ENCODE results near the gene PCNX1. TPM values are rescaled to one million over a fixed set of nuclear protein-coding genes. Genes with fewer than 3 reads are reported as not detected.

The PCNX1 gene
- polyA plus RNA-seq, 1 donor = 25.6 TPM

GRCh38 chr14:70889555-70889954, 17.7 kb upstream of the PCNX1 start:
- no peak for DNase-seq

- no peak for DNase-seq
Measured at GRCh38 chr14:70890826-70891659, 16.2 kb upstream of the PCNX1 start.

DNA sequence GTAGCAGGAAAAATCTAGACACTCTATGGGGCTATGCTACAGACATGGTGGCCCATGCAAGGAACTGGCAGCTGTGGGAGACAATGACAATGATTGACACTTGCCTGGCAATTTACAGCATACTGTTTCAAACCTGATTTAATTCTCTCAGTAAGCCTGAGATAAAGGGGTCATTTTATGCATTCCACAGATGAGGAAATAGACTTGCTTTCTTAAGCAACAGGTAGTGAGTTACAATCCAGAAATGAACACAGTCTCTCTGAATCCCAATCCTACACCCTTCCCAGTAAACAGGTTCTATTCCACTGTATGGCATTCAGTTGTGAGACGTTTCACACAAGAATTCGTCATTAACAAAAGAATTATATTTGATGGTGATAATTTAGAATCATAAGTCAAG, 15.5 kb upstream of the PCNX1 start:
- no peak for DNase-seq

DNA sequence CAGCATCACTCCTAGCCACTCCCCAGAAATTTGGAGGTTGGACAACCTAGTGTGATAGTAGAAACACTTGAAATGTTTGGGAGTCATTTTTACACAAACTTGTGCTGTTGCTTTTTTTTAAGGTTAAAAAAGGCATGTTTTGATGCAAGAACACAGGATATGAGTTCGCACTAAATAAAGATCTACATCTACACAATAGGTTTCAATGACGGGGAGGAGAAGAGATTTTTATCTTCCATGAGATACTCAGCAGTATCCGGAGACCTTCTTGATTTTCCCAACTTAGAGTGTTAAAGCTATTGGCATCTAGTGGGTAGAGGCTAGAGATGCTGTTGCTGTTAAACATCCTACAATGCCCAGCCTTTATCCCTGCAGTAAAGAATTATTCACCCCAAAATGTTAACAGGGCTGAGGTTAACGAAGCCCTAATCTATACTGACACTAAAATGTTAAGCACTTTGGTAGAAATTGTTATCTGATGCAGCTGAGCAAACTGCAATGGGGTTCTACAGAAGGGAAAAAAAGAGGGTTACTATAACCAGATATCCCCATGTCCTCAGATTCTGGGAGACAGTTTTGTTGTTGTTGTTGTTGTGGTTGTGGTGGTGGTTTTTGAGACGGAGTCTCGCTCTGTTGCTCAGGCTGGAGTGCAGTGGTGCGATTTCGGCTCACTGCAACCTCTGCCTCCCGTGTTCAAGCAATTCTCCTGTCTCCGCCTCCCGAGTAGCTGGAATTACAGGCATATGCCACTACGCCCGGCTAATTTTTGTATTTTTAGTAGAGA, 14.0 kb upstream of the PCNX1 start:
- DNase-seq = no peak

DNA sequence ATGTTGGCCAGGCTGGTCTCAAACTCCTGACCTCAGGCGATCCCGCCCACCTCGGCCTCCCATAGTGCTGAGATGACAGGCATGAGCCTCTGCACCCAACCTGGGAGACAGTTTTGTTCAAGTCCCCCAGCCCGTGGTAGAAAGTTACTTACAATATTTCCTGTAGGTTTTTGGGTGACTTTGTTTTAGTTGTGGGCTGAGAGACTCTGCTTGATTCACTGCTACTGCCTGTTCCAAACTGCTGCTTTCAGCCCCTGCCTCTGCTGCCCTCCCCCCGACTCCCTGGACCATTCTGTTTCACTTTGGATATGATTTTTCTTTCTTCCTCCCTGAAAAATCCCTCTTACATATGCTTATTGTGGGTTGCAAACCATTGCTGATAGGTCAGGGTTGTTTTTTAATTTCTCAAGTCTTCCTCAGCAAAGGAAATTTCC, 13.4 kb upstream of the PCNX1 start:
- no peak for DNase-seq

DNA sequence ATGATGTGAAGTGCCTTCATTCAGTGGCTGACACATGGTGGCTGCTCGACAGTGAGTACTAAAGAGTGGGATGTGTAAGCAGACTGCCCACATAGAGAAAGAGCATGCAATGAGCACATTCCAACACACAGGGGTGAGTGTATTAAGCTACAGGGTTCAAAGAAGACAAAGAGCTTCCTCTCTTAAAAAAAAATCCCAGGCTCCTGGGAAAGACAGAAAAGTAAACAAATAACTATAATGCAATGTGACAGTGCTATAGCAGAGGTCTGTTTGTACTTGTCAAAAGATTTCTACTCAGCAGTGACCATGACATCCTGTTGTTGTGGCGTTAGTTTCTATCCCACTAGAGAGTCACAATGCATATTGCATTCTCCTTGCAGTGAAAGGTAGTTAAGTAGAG, 12.4 kb upstream of the PCNX1 start:
- DNase-seq = no peak

GRCh38 chr14:70896317-70896716, 10.9 kb upstream of the PCNX1 start:
- DNase-seq = no peak

GRCh38 chr14:70896981-70897380, 10.3 kb upstream of the PCNX1 start:
- no peak for DNase-seq

DNA sequence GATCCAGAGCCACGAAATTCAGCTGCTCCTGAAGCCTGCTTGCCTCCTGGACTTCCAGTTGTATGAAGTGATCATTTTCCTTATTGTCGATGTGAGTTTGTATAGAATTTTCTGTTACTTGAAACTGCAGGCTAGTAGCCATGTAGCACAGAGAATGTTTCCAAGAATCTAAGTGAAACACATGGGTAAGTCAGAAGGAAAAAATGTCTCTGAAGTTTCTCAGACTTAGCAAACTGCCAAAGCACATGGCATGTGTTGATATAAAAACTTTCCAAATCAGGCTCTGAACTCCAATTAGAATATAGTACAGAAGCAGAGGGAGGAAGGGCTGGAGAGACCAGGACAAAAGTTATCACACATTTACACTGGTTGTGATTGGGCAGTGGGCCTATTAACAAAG, 9.8 kb upstream of the PCNX1 start:
- DNase-seq = peak; percentile 68

DNA sequence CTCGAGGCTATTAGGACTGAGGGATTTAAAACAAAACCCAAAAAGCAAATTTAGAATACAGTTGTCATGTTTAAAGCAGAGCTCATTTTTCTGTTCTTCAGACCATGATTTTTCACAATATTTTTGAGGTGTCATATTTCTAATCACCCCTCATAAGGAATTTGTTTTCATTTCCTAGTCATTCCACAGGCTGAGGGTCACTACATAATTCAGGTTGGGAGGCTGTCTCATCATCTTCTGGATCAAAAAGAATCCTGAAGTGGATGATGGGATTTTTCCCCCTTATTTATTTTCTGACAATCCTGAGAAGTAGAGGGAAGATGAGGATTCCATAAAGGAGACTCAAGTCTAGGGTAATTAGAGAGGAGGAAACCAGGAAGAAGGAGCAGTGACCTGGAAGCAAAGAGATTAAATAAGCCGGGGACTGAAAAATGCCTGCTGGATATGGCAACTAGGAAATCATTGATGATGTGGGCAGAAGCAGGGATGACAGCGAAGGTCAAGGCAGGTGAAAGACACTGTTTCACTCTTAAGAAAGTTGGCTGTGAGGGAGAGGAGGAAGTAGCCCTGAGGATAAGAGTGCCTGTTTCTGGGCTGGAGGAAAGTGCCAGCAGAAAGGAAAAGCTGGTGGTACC, 9.0 kb upstream of the PCNX1 start:
- no peak for DNase-seq

DNA sequence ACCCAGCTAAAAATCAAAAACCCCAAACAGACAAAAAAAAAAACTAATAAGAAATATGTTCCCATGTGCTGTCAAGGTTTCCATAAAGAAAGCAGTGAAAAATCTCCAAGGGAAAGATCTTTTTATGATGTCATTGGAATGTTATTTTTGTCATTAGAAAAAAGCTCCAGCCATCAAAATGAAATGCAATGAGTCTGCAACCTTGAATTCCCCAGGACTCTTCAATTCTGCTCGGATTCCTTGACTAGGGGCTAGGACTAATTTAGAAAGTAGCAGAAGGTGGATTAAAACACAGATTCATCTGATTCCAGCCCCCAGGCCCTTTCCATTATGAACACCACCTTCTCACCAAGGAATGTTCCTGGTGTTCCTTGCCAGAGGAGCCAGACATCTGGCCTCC, 6.0 kb upstream of the PCNX1 start:
- DNase-seq = no peak

- no peak for DNase-seq
Measured at GRCh38 chr14:70902184-70902583, 5.1 kb upstream of the PCNX1 start.

DNA sequence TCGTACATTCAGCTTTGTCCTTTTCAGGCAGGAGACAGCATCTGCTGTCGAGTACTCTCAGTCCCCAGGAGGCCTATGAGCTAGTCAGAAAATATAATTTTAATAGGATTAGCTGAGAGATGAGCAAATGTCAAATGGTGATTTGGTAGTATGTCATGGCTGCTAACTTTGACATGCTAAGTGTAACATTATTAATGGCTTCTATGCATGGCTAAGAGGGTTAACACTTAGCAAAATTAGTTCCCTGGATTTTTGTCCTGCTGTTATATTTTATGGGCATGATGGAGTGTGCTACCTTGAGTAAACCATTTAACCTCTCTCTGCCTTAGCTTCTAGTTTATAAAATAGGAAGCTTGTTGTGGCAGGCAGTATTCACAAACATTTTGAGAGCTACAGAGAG, 2.9 kb upstream of the PCNX1 start:
- no peak for DNase-seq

DNA sequence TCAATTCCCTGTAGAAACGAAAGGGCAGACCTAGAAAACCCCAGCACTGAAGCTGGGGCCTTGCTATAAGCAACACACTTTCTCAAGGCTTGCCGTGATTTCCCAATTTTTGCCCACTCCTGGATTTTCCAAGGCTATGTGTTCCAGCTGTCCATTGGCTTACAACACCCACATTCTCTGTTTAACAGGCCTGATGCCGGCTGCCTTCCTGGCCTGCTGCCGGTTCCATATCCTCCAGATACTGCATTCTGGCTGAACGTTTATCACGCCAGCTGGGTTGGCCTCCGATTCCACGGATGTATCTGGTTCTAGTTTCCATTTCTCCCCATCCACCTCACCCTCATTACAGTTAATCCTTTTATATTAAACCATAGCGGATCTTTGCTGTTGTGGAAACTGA, 2.0 kb upstream of the PCNX1 start:
- DNase-seq = peak; percentile 72

GRCh38 chr14:70906793-70907175, 475 bp upstream of the PCNX1 start:
- DNase-seq = no peak

- peak; percentile 38 for DNase-seq
Measured at GRCh38 chr14:70907996-70908934, 1.0 kb downstream of the PCNX1 start.

GRCh38 chr14:70908935-70909641, 1.8 kb downstream of the PCNX1 start:
- DNase-seq = no peak

DNA sequence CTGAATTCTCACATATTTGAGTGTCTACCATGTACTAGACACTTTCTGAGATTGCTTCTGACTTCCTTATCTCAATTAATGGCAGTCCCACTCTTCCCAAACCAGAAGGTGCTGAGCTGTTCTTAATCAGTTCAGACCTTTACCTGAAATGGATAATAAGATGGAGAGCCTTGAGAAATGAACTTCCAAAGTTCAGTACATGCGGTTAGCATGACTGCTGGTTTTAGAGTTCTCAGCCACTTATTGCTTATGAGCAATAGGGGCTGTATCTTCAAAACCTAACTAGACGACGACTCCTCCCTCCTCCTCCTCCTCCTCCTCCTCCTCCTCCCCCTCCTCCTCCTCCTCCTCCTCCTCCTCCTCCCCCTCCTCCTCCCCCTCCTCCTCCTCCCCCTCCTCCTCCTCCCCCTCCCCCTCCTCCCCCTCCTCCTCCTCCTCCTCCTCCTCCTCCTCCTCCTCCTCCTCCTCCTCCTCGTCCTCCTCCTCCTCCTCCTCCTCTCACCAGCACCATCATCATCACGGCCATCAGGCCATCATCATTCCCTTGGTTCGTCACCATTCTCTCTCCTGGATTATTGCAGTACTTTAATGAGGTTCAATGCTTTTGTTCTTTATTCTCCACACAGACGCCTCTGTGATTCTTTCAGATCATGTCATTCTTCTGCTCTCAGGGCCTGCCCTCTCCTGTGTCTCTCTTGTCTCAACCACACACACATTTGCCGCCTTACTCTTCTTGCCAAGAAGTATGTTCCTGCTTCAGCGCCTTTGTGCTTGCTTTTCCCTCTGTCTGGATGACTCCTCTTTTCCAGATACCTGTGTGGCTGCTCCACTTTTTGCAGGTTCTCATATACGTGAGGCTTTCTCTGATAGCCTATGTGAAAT, 2.7 kb downstream of the PCNX1 start:
- no peak for DNase-seq

- no peak for DNase-seq
Measured at GRCh38 chr14:70915415-70915814, 8.2 kb downstream of the PCNX1 start.

DNA sequence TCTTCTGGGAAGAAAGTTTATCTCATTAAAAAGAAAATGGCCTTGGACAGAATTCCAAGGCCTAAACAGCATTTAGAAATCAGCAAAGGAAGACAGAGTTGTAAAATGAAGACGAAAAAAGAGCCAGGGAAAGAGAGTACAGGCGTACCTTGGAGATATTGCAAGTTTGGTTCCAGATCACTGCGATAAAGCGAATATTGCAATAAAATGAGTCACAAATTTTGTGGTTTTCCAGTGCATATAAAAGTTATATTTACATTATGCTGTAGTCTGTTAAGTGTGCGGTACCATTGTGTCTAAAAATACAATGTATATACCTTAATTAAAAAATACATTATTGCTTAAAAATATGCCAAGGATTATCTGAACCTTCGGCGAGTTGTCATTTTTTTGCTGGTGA, 9.0 kb downstream of the PCNX1 start:
- no peak for DNase-seq

DNA sequence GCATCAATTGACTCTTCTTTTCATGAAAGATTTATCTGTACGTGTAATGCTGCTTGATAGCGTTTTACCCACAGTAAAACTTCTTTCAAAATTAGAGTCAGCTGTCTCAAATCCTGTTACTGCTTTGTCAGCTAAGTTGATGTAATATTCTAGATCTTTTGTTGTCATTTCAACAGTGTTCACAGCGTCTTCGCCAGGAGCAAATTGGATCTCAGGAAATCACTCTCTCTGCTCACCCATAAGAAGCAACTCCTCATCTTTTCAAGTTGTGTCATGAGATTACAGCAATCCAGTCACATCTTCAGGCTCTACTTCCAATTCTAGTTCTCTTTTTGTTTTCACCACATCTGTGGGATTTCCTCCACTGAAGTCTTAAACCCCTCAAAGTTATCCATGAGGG, 9.5 kb downstream of the PCNX1 start:
- DNase-seq = no peak
